Activated CD4-positive, alpha-beta T cell treated with anti-CD3 and anti-CD28 coated beads, Interleukin-2, amount 50 U/mL, for 4 hours (primary cell): ENCODE data around the gene TMEM92.
"Not testable (repeated sequence)": the region's sequence is repeated elsewhere in the genome, so short reads cannot be mapped to it uniquely, and the experiment has no call there.

Source experiments
- DNase-seq, 2 experiments: peaks; one replicate each; pipeline ENCODE4 v3.0.0-alpha.2; 2020

TMEM92 gene

DNA sequence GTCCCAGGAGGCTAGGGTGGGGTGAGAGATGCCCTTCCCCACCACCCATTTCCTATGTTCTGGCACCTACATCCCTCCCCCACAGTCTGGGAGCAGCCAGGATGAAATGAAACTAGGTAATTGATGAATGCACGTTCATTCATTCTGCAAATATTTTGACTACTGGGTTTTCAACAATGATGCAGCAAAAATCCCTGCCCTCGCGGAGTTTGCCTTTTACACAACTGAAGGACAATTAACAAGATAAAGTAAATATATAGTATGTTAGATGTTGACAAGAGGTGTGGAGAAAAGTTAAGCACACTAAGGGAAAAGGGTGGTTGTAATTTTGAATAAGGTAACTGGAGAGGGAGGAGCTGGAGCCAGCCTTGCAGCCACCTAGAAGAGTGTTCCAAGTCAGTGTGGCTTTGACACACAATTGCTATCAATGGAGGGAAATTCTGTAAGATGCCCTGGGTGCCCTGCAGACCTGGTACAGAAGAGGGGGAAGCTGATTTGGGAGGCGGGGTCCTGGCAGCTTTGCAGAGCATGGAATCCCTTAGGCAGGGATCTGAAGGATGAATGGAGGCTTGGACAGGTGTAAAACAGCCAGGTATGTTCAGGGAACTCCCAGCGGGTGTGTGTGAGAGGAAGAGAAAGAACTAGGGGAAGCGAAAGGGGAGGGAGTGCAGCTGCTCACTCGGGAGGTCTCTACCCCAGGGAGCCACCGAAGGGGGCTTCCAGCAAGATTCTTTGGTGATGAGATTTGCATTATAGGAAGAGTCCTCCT, 2.5 kb downstream of the TMEM92 start:
- DNase-seq: no peak

GRCh38 chr17:50277357-50277754, 3.1 kb downstream of the TMEM92 start:
- DNase-seq: no peak

- DNase-seq: no peak
These were observed 4.4 kb downstream of the TMEM92 start for GRCh38 chr17:50278526-50279180.

DNA sequence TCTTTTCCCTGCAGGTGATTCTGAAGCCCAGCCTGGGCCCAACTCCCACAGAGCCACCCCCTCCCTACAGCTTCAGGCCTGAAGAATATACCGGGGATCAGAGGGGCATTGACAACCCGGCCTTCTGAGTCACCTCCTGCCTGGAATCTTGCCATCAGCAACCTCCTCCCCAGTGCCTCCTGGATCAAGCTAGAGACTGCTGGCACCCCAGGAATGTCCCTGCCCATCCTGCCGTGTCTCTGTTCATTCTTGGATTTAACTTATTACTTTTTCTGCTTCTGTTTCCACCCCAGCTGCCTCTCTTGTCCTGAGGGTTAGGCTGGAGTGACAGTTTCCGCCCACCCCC, 4.9 kb downstream of the TMEM92 start:
- no peak for DNase-seq

DNA sequence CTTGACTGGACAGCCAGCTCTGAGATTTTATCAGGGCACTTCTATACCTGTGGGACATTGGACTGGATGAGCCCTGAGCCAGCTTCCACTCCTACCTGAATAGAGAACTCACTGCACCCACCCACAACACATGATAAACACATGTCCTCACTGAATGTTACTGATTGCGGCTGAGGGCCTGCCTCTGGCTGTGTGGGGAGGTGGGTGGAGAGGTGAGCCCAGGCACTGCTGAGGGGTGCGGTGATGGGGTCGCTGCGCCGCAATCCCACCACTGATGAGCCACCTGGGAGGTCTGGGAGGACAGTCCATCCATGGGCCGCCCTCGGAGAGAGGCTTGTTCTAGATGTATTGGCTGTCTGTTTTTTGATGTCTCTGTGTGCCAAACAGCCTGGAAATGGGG, 5.4 kb downstream of the TMEM92 start:
- DNase-seq: no peak

- no peak for DNase-seq
These were observed 5.8 kb downstream of the TMEM92 start for GRCh38 chr17:50280068-50280467.

GRCh38 chr17:50280801-50281441, 6.7 kb downstream of the TMEM92 start:
- DNase-seq: no peak

GRCh38 chr17:50281739-50282401, 7.6 kb downstream of the TMEM92 start:
- no peak for DNase-seq

DNA sequence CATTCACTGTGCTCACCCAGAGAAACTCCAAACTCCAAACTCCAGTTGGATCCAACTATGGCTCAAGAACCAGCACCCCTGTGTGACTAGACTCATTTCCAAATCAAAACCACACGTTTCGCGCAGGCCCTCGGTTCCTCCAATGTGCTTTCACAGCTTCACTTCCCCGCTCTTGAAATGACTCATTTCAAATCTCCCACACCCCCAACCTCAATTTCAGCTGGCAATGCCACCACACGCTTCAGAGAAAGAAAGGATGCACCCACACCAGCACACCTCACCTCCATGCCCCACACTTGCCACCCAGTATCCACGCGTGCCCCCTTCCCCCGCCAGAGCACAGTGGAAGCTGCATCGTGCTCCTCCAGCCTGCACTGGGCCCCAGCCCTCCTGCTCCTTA, 9.0 kb downstream of the TMEM92 start:
- no peak for DNase-seq

- DNase-seq: no peak
These were observed 9.4 kb downstream of the TMEM92 start for GRCh38 chr17:50283714-50284113.

GRCh38 chr17:50285941-50286340, 11.7 kb downstream of the TMEM92 start:
- DNase-seq: no peak

DNA sequence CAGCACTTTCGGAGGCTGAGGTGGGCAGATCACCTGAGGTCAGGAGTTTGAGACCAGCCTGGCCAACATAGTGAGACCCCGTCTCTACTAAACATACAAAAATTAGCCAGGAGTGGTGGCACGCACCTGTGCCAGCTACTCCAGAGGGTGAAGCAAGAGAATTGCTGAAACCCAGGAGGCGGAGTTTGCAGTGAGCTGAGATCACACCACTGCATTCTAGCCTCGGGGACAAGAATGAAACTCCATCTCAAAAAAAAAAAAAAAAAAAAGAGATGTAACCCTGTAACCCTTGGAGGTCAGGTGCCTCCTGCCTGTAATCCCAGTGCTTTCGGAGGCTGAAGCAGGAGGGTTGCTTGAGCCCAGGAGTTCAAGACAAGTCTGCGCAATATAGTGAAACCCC, 13.0 kb downstream of the TMEM92 start:
- not testable (repeated sequence) for DNase-seq

DNA sequence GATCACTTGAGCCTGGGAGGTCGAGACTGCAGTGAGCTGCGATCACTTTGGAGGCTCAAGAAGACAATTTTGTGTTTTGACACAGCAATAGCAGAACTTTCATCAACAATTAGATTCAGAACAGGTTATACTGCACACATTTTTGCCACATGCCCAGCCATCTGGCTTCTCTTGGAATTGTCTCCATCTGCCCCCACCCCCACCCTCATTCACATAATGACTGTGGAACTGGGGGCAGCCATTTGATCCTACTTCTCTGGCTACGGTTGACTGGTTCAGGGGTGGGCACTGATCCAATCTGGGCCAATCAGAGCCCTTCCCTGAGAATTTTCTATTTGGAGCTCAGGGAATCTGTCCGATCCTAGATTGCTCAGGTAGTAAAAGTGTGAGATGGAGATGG, 14.0 kb downstream of the TMEM92 start:
- DNase-seq: no peak

DNA sequence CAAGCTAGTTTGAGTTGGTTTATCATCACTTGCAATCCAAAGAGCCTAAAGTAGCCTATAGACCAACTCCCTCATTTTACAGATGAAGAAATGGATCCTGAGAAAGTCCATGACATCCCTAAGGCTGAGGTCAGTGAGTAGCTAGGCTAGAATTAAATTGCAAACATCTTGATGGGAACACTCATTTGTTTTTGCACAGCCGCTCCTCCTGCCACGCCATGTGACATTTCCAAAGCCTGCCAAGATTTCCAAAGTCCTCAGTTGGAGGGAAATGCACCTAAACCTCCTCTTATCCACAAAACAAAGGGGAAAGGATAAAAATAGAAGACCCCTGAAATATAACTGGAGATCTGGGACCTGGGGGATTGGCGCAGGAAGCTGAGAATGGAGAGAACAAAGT, 15.0 kb downstream of the TMEM92 start:
- DNase-seq: no peak

- no peak for DNase-seq
These were observed 15.9 kb downstream of the TMEM92 start for GRCh38 chr17:50289991-50290702.

- no peak for DNase-seq
These were observed 16.7 kb downstream of the TMEM92 start for GRCh38 chr17:50290933-50291332.

DNA sequence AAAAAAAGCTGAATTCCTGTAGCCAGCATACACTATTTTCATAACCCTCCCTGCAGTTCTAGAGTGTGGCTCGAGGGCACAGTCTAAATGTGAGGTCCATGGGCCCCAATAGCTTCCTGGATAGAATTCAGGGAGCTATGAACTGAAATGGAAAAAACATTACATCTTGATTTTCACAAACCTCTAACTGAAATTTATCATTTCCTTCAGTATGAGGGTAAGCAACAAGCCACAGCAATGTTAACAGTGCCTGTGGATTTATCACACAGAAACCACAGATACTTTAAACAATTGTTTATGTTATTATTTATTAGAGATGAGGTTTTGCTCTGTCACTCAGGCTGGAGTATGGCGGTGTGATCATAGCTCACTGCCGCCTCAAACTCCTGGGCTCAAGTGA, 18.2 kb downstream of the TMEM92 start:
- no peak for DNase-seq

DNA sequence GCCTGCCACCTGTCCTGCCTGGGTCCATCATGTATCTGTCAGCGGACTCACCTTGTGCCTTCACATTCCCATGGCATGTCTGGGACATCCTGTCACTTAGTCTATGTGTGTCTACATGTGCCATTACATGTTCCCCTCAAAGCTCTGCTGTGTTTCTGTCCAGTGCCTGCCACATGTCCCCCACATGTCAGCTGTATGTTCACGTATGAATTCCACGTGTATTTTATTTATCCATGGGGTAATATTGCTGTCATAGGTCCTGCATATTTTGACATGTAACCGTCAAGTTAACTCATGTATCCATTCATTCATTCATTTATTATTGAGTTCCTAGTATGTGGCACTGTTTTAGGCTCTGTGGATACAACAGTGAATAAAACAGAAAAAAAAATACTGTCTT, 20.8 kb downstream of the TMEM92 start:
- DNase-seq: no peak

GRCh38 chr17:50297407-50297865, 23.2 kb downstream of the TMEM92 start:
- DNase-seq: peak; percentile 76

- no peak for DNase-seq
These were observed 23.8 kb downstream of the TMEM92 start for GRCh38 chr17:50298018-50298417.

GRCh38 chr17:50299776-50300175, 25.5 kb downstream of the TMEM92 start:
- no peak for DNase-seq

- DNase-seq: not testable (repeated sequence)
These were observed 26.6 kb downstream of the TMEM92 start for GRCh38 chr17:50300824-50301223.
